Activated CD4-positive, alpha-beta T cell treated with anti-CD3 and anti-CD28 coated beads, Interleukin-2, amount 50 U/mL, for 1 hour (primary cell): ENCODE results near the gene SOX2.

Source experiments
- DNase-seq: peaks from one replicate; pipeline ENCODE4 v3.0.0-alpha.2; 2020

The SOX2 gene

GRCh38 chr3:181705086-181705480 is 6.6 kb upstream of the SOX2 start:
- no peak for DNase-seq

GRCh38 chr3:181707980-181708379 is 3.7 kb upstream of the SOX2 start:
- no peak for DNase-seq

GRCh38 chr3:181709537-181710279 is 2.0 kb upstream of the SOX2 start:
- peak; percentile 51 for DNase-seq

- DNase-seq, result no peak
These were observed 1.1 kb upstream of the SOX2 start for GRCh38 chr3:181710345-181711291.

GRCh38 chr3:181712226-181712552 is 464 bp downstream of the SOX2 start:
- DNase-seq, result no peak

- no peak for DNase-seq
These were observed 991 bp downstream of the SOX2 start for GRCh38 chr3:181712553-181713279.

- DNase-seq, result no peak
These were observed 1.5 kb downstream of the SOX2 start for GRCh38 chr3:181713280-181713647.

- DNase-seq, result no peak
These were observed 2.2 kb downstream of the SOX2 start for GRCh38 chr3:181713676-181714612.

- no peak for DNase-seq
These were observed 4.0 kb downstream of the SOX2 start for GRCh38 chr3:181715571-181716340.

GRCh38 chr3:181716966-181717365 is 5.2 kb downstream of the SOX2 start:
- DNase-seq, result no peak

- DNase-seq, result no peak
These were observed 5.9 kb downstream of the SOX2 start for GRCh38 chr3:181717549-181718171.

GRCh38 chr3:181718369-181718768 is 6.6 kb downstream of the SOX2 start:
- no peak for DNase-seq

- no peak for DNase-seq
These were observed 7.5 kb downstream of the SOX2 start for GRCh38 chr3:181718987-181719911.

- no peak for DNase-seq
These were observed 8.4 kb downstream of the SOX2 start for GRCh38 chr3:181719991-181720680.

- DNase-seq, result no peak
These were observed 9.5 kb downstream of the SOX2 start for GRCh38 chr3:181721046-181721875.

GRCh38 chr3:181722156-181722555 is 10.4 kb downstream of the SOX2 start:
- no peak for DNase-seq

GRCh38 chr3:181722766-181723425 is 11.2 kb downstream of the SOX2 start:
- no peak for DNase-seq
